Measurements from ENCODE around the gene TRIM32. TPM values are rescaled to one million over a fixed set of nuclear protein-coding genes. Genes with fewer than 3 reads are reported as not detected.

The TRIM32 gene
- total RNA-seq, 1 experiment from 2014 or later = 23.2 TPM

DNA sequence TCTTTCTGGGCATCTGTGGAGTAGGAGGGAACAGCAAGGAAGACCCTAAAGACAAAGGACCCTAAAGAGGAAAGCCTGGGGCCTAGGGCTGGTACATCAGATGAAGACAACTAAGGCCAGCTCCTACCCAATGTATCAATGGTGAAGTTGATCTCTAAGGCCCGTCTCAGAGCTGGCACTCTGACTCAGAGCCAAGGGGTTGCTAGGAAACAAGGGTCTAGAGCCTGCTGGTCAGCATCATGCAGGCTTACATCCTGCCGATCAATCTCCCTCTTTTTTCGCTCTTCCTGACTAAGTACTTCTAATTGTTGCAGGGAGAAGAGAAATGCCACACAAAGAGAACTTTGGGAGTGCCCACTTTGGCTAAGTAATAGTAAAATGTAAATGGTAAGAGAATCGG is 26.2 kb downstream of the TRIM32 start:
- ATAC-seq (no peak), DNase-seq (ENCODE audit: low read depth, low spot score) (no peak)
- Histone ChIP-seq H3K9me3 (ENCODE audit: control insufficient read depth in 1 of 2, insufficient read depth in 1 of 2, low read depth in 1 of 2, low read length in 2 of 2) (no peaks in the 10 kb centered on the region), H3K4me2 (ENCODE audit: low read length) (no peak overlapping the region), H4K20me1 (ENCODE audit: insufficient read depth) (no peaks in the 10 kb centered on the region), H3K4me3 (replicated peaks in 1 of 2; ENCODE audit: low read depth in 1 of 2, low read length in 2 of 2) (no peak overlapping the region), H3K79me2 (ENCODE audit: insufficient read depth, low read length) (no peaks in the 10 kb centered on the region), H3K9me2 (ENCODE audit: insufficient read depth) (no peaks in the 10 kb centered on the region), H2AFZ (ENCODE audit: low read depth, low read length, poor library complexity, severe bottlenecking) (no peak overlapping the region), H3K27ac (ENCODE audit: low read depth, low read length) (no peak overlapping the region), H3K9ac (ENCODE audit: low read length) (no peak overlapping the region), H3K27me3 (ENCODE audit: insufficient read depth, low read length) (no peaks in the 10 kb centered on the region), H3K36me3 (ENCODE audit: control insufficient read depth in 1 of 2, insufficient read depth in 2 of 2, low read length in 2 of 2) (no peaks in the 10 kb centered on the region), H3K4me1 (ENCODE audit: control insufficient read depth in 1 of 2, insufficient read depth in 2 of 2, low read length in 2 of 2) (no peaks in the 10 kb centered on the region)
- RAD21 ChIA-PET (ENCODE audit: low non-redundant PET in 1 of 2, low total read pairs in 2 of 2, uncharacterized antibody in 2 of 2, unreplicated experiment in 2 of 2) = no interaction called here
- BruUV-seq (replicated peaks) = no TSS peak
- CTCF ChIA-PET = no interaction called here
- intact Hi-C loops (cut with micrococcal nuclease) = no loop called here
- POLR2A ChIA-PET = no interaction called here
- TF ChIP-seq POLR2A (IDR thresholded peaks at IDR 0.05; ENCODE audit: borderline replicate concordance, extremely low read depth, insufficient read depth, insufficient read length) (no peak), FOSL1 (IDR thresholded peaks at IDR 0.05; ENCODE audit: low read depth) (no peak), JUND (IDR thresholded peaks at IDR 0.05) (no peak), ZNF274 (IDR thresholded peaks at IDR 0.05; ENCODE audit: low read depth, low read length) (no peak), SIN3A (IDR thresholded peaks at IDR 0.05; ENCODE audit: low read depth) (no peak), CEBPB (IDR thresholded peaks at IDR 0.05; ENCODE audit: low read depth) (no peak), CBX3 (IDR thresholded peaks at IDR 0.05; ENCODE audit: low read depth) (no peak), SP1 (IDR thresholded peaks at IDR 0.05; ENCODE audit: low read depth) (no peak), SRF (IDR thresholded peaks at IDR 0.05; ENCODE audit: low read depth) (no peak), ZFX (IDR thresholded peaks at IDR 0.05) (no peak), RAD21 (IDR thresholded peaks at IDR 0.05; ENCODE audit: low read depth) (no peak), EZH2 (IDR thresholded peaks at IDR 0.05) (no peak), TCF7L2 (IDR thresholded peaks at IDR 0.05; ENCODE audit: borderline replicate concordance, extremely low read depth, insufficient read depth, insufficient read length) (no peak)
- TF ChIP-seq, protein P1, sequence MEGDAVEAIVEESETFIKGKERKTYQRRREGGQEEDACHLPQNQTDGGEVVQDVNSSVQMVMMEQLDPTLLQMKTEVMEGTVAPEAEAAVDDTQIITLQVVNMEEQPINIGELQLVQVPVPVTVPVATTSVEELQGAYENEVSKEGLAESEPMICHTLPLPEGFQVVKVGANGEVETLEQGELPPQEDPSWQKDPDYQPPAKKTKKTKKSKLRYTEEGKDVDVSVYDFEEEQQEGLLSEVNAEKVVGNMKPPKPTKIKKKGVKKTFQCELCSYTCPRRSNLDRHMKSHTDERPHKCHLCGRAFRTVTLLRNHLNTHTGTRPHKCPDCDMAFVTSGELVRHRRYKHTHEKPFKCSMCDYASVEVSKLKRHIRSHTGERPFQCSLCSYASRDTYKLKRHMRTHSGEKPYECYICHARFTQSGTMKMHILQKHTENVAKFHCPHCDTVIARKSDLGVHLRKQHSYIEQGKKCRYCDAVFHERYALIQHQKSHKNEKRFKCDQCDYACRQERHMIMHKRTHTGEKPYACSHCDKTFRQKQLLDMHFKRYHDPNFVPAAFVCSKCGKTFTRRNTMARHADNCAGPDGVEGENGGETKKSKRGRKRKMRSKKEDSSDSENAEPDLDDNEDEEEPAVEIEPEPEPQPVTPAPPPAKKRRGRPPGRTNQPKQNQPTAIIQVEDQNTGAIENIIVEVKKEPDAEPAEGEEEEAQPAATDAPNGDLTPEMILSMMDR (IDR thresholded peaks at IDR 0.05 in 2 of 3, conservative IDR thresholded peaks at IDR 0.05 in 1 of 3; ENCODE audit: borderline replicate concordance in 1 of 3, insufficient read depth in 1 of 3, low read depth in 2 of 3, low read length in 2 of 3) = no peak
- TF ChIP-seq, protein P2, sequence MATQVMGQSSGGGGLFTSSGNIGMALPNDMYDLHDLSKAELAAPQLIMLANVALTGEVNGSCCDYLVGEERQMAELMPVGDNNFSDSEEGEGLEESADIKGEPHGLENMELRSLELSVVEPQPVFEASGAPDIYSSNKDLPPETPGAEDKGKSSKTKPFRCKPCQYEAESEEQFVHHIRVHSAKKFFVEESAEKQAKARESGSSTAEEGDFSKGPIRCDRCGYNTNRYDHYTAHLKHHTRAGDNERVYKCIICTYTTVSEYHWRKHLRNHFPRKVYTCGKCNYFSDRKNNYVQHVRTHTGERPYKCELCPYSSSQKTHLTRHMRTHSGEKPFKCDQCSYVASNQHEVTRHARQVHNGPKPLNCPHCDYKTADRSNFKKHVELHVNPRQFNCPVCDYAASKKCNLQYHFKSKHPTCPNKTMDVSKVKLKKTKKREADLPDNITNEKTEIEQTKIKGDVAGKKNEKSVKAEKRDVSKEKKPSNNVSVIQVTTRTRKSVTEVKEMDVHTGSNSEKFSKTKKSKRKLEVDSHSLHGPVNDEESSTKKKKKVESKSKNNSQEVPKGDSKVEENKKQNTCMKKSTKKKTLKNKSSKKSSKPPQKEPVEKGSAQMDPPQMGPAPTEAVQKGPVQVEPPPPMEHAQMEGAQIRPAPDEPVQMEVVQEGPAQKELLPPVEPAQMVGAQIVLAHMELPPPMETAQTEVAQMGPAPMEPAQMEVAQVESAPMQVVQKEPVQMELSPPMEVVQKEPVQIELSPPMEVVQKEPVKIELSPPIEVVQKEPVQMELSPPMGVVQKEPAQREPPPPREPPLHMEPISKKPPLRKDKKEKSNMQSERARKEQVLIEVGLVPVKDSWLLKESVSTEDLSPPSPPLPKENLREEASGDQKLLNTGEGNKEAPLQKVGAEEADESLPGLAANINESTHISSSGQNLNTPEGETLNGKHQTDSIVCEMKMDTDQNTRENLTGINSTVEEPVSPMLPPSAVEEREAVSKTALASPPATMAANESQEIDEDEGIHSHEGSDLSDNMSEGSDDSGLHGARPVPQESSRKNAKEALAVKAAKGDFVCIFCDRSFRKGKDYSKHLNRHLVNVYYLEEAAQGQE (IDR thresholded peaks at IDR 0.05; ENCODE audit: low read depth) = no peak
- TF ChIP-seq, protein P3, sequence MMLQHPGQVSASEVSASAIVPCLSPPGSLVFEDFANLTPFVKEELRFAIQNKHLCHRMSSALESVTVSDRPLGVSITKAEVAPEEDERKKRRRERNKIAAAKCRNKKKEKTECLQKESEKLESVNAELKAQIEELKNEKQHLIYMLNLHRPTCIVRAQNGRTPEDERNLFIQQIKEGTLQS (IDR thresholded peaks at IDR 0.05) = no peak
